Cardiac muscle cell (in vitro differentiated cells and primary cell): ENCODE data around the gene PIGL. TPM values are rescaled to one million over a fixed set of nuclear protein-coding genes. Genes with fewer than 3 reads are reported as not detected.
"Not testable (repeated sequence)": the region's sequence is repeated elsewhere in the genome, so short reads cannot be mapped to it uniquely, and the experiment has no call there.

Experiments used
- DNase-seq, 2 donors: peaks; one replicate each; pipeline versions ENCODE4 v3.0.0 to v3.0.0-alpha.2; 2010 to 2017; ENCODE audit warnings: low read depth in 1 of 2, low spot score in 1 of 2
- H3K27ac ChIP-seq: fragments of 200-600 bp; sonication (generic); 2 replicates; pipeline ENCODE4 v1.5.1; 2016
- H3K27me3 ChIP-seq: fragments of 200-600 bp; sonication (generic); 2 replicates; pipeline ENCODE4 v1.6.0; 2016; ENCODE audit warnings: control low read depth
- H3K36me3 ChIP-seq: fragments of 200-600 bp; sonication (generic); 2 replicates; pipeline ENCODE4 v1.5.1; 2016; ENCODE audit warnings: control low read depth
- H3K4me1 ChIP-seq: fragments of 200-600 bp; sonication (generic); 2 replicates; pipeline ENCODE4 v1.8.1; 2017; ENCODE audit warnings: low read depth, mild to moderate bottlenecking, mixed run types
- H3K4me3 ChIP-seq: fragments of 200-600 bp; sonication (generic); 2 replicates; pipeline ENCODE4 v1.5.1; 2016; ENCODE audit warnings: mild to moderate bottlenecking
- H3K9me3 ChIP-seq: fragments of 200-600 bp; sonication (generic); 2 replicates; pipeline ENCODE4 v1.5.1; 2017; ENCODE audit warnings: low read depth, mild to moderate bottlenecking, control low read depth
- CTCF ChIP-seq: IDR thresholded peaks from 2 replicates; pipeline ENCODE4 v1.5.1; 2012; ENCODE audit warnings: low read depth, mild to moderate bottlenecking, low read length
- polyA plus RNA-seq: library from polyadenylated mRNA; unstranded; fragments of >200 nt; fragmentation: Nextera tagmentation; extraction: Ambion mirVana; gene quantifications from 2 replicates; pipeline ENCODE4 v1.2.1, GENCODE V29; 2016
- total RNA-seq: library from RNA; depleted of rRNA; stranded (reverse); fragments of >200 nt; gene quantifications from 2 replicates; pipeline ENCODE4 v1.2.3, GENCODE V29; 2016

Gene PIGL
- total and polyA plus RNA-seq, 2 experiments from 2014 or later: 28.8 to 67.4 TPM

GRCh38 chr17:16189791-16190348 is 27.1 kb upstream of the PIGL start:
- Histone ChIP-seq H3K36me3 (peaks cover 7% of the 10 kb centered on the region), H3K4me1 (no peaks in the 10 kb centered on the region), H3K9me3 (no peaks in the 10 kb centered on the region), H3K4me3 (no peak overlapping the region), H3K27ac (no peak overlapping the region), H3K27me3 (no peaks in the 10 kb centered on the region)
- no peak for DNase-seq
- TF ChIP-seq CTCF: no peak

- Histone ChIP-seq H3K36me3 (peaks cover 7% of the 10 kb centered on the region), H3K4me3 (no peak overlapping the region), H3K9me3 (no peaks in the 10 kb centered on the region), H3K4me1 (no peaks in the 10 kb centered on the region), H3K27me3 (no peaks in the 10 kb centered on the region), H3K27ac (peak overlapping the region; percentile 60)
- no peak for DNase-seq
- no peak for TF ChIP-seq CTCF
These were observed 26.2 kb upstream of the PIGL start for GRCh38 chr17:16190703-16191360.

GRCh38 chr17:16191604-16192003 is 25.4 kb upstream of the PIGL start:
- Histone ChIP-seq H3K4me3 (no peak overlapping the region), H3K4me1 (no peaks in the 10 kb centered on the region), H3K27me3 (no peaks in the 10 kb centered on the region), H3K36me3 (peaks cover 7% of the 10 kb centered on the region), H3K27ac (no peak overlapping the region), H3K9me3 (no peaks in the 10 kb centered on the region)
- DNase-seq: no peak
- no peak for TF ChIP-seq CTCF

- H3K9me3 ChIP-seq, H3K27me3 ChIP-seq, H3K27ac ChIP-seq, H3K4me3 ChIP-seq, H3K36me3 ChIP-seq, H3K4me1 ChIP-seq, DNase-seq: not testable (repeated sequence)
These were observed 22.6 kb upstream of the PIGL start for GRCh38 chr17:16194307-16194835.

- H3K4me3 ChIP-seq: no peak overlapping the region
- H3K9me3 ChIP-seq: no peaks in the 10 kb centered on the region
- H3K36me3 ChIP-seq: peaks cover 7% of the 10 kb centered on the region
- no peak for TF ChIP-seq CTCF
- no peak for DNase-seq
- no peak overlapping the region for H3K27ac ChIP-seq
- H3K27me3 ChIP-seq: no peaks in the 10 kb centered on the region
- peaks cover 12% of the 10 kb centered on the region for H3K4me1 ChIP-seq
These were observed 19.7 kb upstream of the PIGL start for GRCh38 chr17:16197276-16197675.

GRCh38 chr17:16199093-16199492 is 17.9 kb upstream of the PIGL start:
- Histone ChIP-seq H3K4me3 (no peak overlapping the region), H3K27me3 (no peaks in the 10 kb centered on the region), H3K36me3 (no peaks in the 10 kb centered on the region), H3K27ac (peak overlapping the region; percentile 28), H3K9me3 (no peaks in the 10 kb centered on the region), H3K4me1 (peaks cover 29% of the 10 kb centered on the region)
- DNase-seq: peak in 1 of 2 donors; percentile 31
- no peak for TF ChIP-seq CTCF

GRCh38 chr17:16201693-16202131 is 15.3 kb upstream of the PIGL start:
- Histone ChIP-seq H3K4me1 (peaks cover 31% of the 10 kb centered on the region), H3K27ac (peak overlapping the region; percentile 31)
- H3K27me3 ChIP-seq, H3K9me3 ChIP-seq, H3K4me3 ChIP-seq, DNase-seq, H3K36me3 ChIP-seq: not testable (repeated sequence)

GRCh38 chr17:16202554-16203500 is 14.2 kb upstream of the PIGL start:
- Histone ChIP-seq H3K27ac (peak overlapping the region; percentile 92), H3K4me1 (peaks cover 31% of the 10 kb centered on the region)
- not testable (repeated sequence) for H3K36me3 ChIP-seq, H3K4me3 ChIP-seq, H3K27me3 ChIP-seq, H3K9me3 ChIP-seq
- peak; percentile 29 to 30 for DNase-seq
